HG03280 (cell line): Measurements from ENCODE around the gene DRICH1.
"Not testable (repeated sequence)": the region's sequence is repeated elsewhere in the genome, so short reads cannot be mapped to it uniquely, and the experiment has no call there.

Source experiments
- ATAC-seq: cut with Tn5 transposase; IDR thresholded peaks from one replicate; pipeline ENCODE4 v1.9.1; 2021; ENCODE audit warnings: mild to moderate bottlenecking, moderate library complexity; ENCODE audit not compliant: unreplicated experiment

The DRICH1 gene

DNA sequence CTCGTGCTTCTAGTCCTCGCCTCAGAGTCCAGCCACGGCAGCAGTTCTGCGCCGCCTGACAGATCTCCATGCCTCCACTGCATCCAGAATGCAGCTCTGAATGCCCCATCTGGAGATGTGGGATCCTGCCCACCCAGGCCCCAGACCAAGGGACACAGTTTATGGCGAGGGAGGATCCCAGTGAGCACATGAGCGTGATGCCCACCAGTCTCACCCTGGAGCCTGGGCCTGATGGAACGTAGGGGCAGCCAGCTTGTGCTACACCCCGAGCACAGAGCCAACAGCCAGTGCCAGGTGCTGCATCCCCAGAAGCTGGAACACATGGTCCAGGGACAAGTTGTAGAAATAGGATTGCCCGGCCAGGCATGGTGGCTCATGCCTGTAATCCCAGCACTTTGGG lies 62.4 kb downstream of the DRICH1 start:
- no peak for ATAC-seq

- no peak for ATAC-seq
Measured at GRCh38 chr22:23569291-23569690, 62.8 kb downstream of the DRICH1 start.

GRCh38 chr22:23566705-23567475 lies 65.2 kb downstream of the DRICH1 start:
- ATAC-seq: no peak

GRCh38 chr22:23565915-23566704 lies 66.0 kb downstream of the DRICH1 start:
- ATAC-seq: no peak

DNA sequence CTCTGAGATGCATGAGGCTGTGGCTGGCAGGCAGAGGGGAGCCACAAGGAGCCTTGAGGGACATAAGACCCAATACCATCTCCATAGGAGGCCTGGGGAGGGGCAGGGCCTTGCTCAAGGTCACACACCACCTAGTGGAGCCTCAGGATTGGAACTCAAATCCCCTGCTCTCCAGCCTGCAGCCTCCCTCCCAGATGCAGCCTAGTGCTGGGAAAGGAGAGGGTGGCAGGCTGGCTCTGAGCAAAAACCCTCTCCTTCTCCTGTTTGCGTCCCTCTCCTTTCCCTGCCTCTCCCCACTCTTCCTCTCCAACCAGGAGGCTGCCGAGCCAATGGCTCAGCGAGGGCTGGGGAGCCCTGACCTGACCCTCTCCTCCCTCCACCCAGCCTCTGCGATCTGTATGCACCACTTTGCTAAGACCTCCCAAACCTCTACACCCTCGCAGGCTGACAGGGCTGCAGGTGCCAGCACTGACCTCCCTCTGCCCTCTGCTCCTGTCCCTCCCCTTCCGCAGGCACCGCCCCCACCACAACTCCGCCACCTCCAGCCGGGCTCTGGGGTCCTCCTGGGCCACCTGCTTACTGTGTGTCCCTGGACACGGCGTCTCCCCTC lies 66.7 kb downstream of the DRICH1 start:
- ATAC-seq: no peak

DNA sequence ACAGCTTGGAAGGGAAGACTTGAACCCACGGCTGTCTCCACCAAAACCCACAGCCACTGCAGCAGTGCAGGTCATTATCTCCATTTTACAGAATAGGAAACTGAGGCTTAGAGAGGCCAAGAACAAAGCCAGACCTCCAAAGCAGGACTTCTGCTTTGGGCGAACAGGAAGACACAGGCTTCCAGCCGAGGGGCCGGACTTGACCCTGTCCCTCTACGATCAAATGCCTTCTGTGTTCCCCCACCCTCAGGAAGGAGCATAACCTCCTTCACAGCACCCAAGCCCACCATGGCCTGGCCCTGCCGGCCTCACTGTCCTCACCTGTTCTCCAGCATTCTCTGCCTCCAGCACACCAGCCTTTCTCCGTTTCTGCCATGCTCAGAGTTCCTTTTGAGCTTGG lies 67.8 kb downstream of the DRICH1 start:
- no peak for ATAC-seq

- ATAC-seq: no peak
Measured at GRCh38 chr22:23563111-23563510, 69.0 kb downstream of the DRICH1 start.

DNA sequence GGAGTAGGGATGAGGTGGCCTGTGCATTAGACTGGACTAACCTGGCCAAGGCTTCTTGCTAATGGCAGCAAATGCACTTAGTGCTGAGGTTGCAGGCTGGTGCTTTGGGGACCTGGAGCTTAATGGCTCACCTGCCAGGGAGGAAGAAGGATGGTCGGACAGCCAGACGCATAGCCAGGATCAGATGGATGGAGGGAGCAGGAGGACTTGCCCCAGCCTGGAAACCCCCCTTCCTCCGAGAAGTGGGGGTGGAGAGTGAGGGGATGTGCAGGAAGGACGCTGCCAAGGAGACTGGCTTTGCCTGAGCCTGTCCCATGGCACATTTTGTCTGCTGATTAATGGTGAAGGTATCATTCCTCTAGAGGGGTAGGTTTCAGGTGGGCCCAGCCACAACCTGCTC lies 69.9 kb downstream of the DRICH1 start:
- no peak for ATAC-seq

DNA sequence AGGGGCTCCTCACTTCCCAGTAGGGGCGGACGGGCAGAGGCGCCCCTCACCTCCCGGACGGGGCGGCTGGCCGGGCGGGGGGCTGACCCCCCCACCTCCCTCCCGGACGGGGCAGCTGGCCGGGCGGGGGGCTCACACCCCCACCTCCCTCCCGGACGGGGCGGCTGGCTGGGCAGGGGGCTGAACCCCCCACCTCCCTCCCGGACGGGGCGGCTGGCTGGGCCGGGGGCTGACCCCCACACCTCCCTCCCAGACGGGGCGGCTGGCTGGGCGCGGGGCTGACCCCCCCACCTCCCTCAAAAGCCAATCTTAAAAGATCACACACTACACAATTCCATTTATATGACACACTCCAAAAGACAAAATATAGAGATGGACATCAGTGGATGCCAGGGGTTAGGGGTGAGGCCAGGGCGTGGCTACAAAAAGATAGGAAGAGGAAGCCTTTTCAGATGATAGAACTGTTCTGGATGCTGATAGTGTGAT lies 71.1 kb downstream of the DRICH1 start:
- not testable (repeated sequence) for ATAC-seq

DNA sequence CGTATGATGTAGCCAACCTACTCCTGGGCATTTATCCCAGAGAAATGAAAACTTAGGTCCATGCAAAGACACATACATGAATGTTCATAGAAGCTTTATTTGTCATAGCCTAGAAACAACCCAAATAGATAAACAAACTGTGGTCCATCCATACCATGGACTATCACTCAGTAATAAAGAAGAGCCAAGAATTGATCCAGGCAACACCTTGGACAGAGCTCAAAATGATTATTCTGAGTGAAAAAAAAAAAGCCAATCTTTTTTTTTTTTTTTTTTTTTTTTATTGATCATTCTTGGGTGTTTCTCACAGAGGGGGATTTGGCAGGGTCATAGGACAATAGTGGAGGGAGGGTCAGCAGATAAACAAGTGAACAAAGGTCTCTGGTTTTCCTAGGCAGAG lies 71.9 kb downstream of the DRICH1 start:
- ATAC-seq: not testable (repeated sequence)
